ENCODE results near the gene TMCO4. TPM values are rescaled to one million over a fixed set of nuclear protein-coding genes. Genes with fewer than 3 reads are reported as not detected.
"Not testable (repeated sequence)": the region's sequence is repeated elsewhere in the genome, so short reads cannot be mapped to it uniquely, and the experiment has no call there.

Gene TMCO4
- total RNA-seq, 1 donor from 2014 or later: 18.6 TPM

- peaks cover 4% of the 10 kb centered on the region for H3K27me3 Mint-ChIP-seq
- H3K9me3 Mint-ChIP-seq (ENCODE audit: low read depth): no peaks in the 10 kb centered on the region
- DNase-seq (ENCODE audit: low spot score, unreplicated experiment): no peak
- TF ChIP-seq CTCF (IDR thresholded peaks at IDR 0.05; ENCODE audit: unreplicated experiment): no peak
- no peak overlapping the region for H3K27ac Mint-ChIP-seq
- peaks cover 22% of the 10 kb centered on the region for H3K4me1 Mint-ChIP-seq (ENCODE audit: low read depth)
- H3K36me3 Mint-ChIP-seq (ENCODE audit: insufficient read depth): no peaks in the 10 kb centered on the region
- H3K4me3 Mint-ChIP-seq (ENCODE audit: low read depth): no peak overlapping the region
Observed at GRCh38 chr1:19817160-19817559, 17.4 kb upstream of the TMCO4 start.

GRCh38 chr1:19816737-19817086 is 17.0 kb upstream of the TMCO4 start:
- H3K4me1 Mint-ChIP-seq (ENCODE audit: low read depth): peaks cover 22% of the 10 kb centered on the region
- not testable (repeated sequence) for H3K27me3 Mint-ChIP-seq; H3K4me3 Mint-ChIP-seq (ENCODE audit: low read depth); H3K36me3 Mint-ChIP-seq (ENCODE audit: insufficient read depth); DNase-seq (ENCODE audit: low spot score, unreplicated experiment); H3K27ac Mint-ChIP-seq; H3K9me3 Mint-ChIP-seq (ENCODE audit: low read depth)

- Mint-ChIP-seq H3K4me1 (ENCODE audit: low read depth) (peaks cover 22% of the 10 kb centered on the region), H3K27me3 (peaks cover 4% of the 10 kb centered on the region), H3K9me3 (ENCODE audit: low read depth) (no peaks in the 10 kb centered on the region), H3K36me3 (ENCODE audit: insufficient read depth) (no peaks in the 10 kb centered on the region), H3K4me3 (ENCODE audit: low read depth) (no peak overlapping the region), H3K27ac (no peak overlapping the region)
- no peak for TF ChIP-seq CTCF (IDR thresholded peaks at IDR 0.05; ENCODE audit: unreplicated experiment)
- DNase-seq (ENCODE audit: low spot score, unreplicated experiment): no peak
Observed at GRCh38 chr1:19815801-19816736, 16.4 kb upstream of the TMCO4 start.

- no peaks in the 10 kb centered on the region for H3K36me3 Mint-ChIP-seq (ENCODE audit: insufficient read depth)
- TF ChIP-seq CTCF (IDR thresholded peaks at IDR 0.05; ENCODE audit: unreplicated experiment): no peak
- peaks cover 22% of the 10 kb centered on the region for H3K4me1 Mint-ChIP-seq (ENCODE audit: low read depth)
- no peaks in the 10 kb centered on the region for H3K9me3 Mint-ChIP-seq (ENCODE audit: low read depth)
- DNase-seq (ENCODE audit: low spot score, unreplicated experiment): no peak
- H3K27ac Mint-ChIP-seq: no peak within 1 kb of the TSS
- H3K27me3 Mint-ChIP-seq: peaks cover 4% of the 10 kb centered on the region
- H3K4me3 Mint-ChIP-seq (ENCODE audit: low read depth): no peak within 1 kb of the TSS
Observed at GRCh38 chr1:19814681-19815503, 15.2 kb upstream of the TMCO4 start, which contains the start of gene RNF186. Gene RNF186, minus strand, starts transcription at chr1:19815283. Its CDS starts 182 bp downstream, at chr1:19815101.

- no peak for TF ChIP-seq CTCF (IDR thresholded peaks at IDR 0.05; ENCODE audit: unreplicated experiment)
Observed at GRCh38 chr1:19814244-19814661, 14.5 kb upstream of the TMCO4 start.

More at GRCh38 chr1:19814244-19814661, 14.5 kb upstream of the TMCO4 start:
- Mint-ChIP-seq H3K9me3 (ENCODE audit: low read depth) (peaks cover 3% of the 10 kb centered on the region), H3K36me3 (ENCODE audit: insufficient read depth) (no peaks in the 10 kb centered on the region), H3K27me3 (peaks cover 4% of the 10 kb centered on the region), H3K27ac (no peak overlapping the region), H3K4me3 (ENCODE audit: low read depth) (no peak overlapping the region), H3K4me1 (ENCODE audit: low read depth) (peaks cover 16% of the 10 kb centered on the region)
- no peak for DNase-seq (ENCODE audit: low spot score, unreplicated experiment)
